ENCODE measurements around the gene CCDC158.

The CCDC158 gene

GRCh38 chr4:76271248-76271647, 149.7 kb downstream of the CCDC158 start:
- no peak for DNase-seq (ENCODE audit: low spot score in 2 of 2)
- Histone ChIP-seq H3K36me3 (replicated peaks) (no peaks in the 10 kb centered on the region), H3K27me3 (ENCODE audit: low read depth) (no peaks in the 10 kb centered on the region; the same call in 1 of the 2 replicates), H3K9me3 (no peaks in the 10 kb centered on the region), H3K4me1 (no peaks in the 10 kb centered on the region), H3K4me3 (no peak overlapping the region)
- in situ Hi-C loops (cut with MboI; ENCODE audit: low sequenced_read_pairs): no loop called here

DNA sequence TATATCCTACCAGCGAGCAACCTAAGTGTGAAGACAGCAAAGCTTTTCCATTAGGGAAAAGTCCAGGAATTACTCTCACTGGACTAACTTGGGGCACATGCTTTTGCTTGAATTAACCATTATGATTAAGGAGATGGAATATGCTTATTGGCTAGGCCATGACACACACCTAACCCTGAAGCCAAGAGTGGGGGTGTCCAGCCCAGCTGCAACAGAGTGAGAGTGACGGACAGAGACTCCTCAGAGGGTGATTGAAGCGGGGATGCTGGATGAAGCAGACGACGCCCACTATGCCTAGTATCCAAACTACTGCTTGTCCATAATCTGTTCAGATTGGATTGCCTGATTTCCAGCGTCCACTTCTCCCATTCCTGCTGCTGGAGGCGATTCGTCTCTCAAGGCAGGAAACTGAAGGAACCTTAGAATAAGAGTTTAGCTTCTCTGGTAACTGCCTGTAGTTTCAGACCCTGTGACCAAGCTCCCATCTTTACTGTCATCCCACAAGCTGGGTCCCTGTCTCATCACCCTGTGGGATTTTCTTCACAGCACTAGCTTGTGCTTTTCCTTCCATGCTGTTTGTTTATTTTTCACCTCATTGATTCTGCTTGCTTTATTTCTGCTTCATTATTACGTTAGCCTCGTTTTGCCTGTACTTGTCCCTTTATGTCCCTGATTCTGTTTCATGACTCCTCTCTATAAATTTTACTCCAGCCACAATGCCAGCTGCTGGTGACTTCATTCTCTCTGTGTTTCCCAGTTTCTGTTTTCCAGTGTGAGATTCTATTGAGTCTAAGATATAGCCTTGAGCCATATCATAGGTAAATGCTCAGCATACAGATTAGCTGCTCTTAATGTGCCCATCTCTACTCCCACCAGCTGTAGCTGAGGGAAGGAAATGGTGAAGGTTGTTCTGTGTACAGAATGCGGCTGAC, 150.4 kb downstream of the CCDC158 start:
- Histone ChIP-seq H3K4me3 (no peak overlapping the region), H3K27me3 (ENCODE audit: low read depth) (no peaks in the 10 kb centered on the region; the same call in 1 of the 2 replicates), H3K4me1 (no peaks in the 10 kb centered on the region), H3K36me3 (replicated peaks) (no peaks in the 10 kb centered on the region), H3K9me3 (no peaks in the 10 kb centered on the region)
- no peak for DNase-seq (ENCODE audit: low spot score in 2 of 2)
- in situ Hi-C loops (cut with MboI; ENCODE audit: low sequenced_read_pairs): no loop called here

GRCh38 chr4:76267811-76268210, 153.1 kb downstream of the CCDC158 start:
- no peak for DNase-seq (ENCODE audit: low spot score in 2 of 2)
- H3K36me3 ChIP-seq (replicated peaks): no peaks in the 10 kb centered on the region
- in situ Hi-C loops (cut with MboI; ENCODE audit: low sequenced_read_pairs): no loop called here
- no peaks in the 10 kb centered on the region for H3K4me1 ChIP-seq
- H3K4me3 ChIP-seq: no peak overlapping the region
- no peaks in the 10 kb centered on the region; the same call in 1 of the 2 replicates for H3K27me3 ChIP-seq (ENCODE audit: low read depth)
- no peaks in the 10 kb centered on the region for H3K9me3 ChIP-seq

- H3K36me3 ChIP-seq (replicated peaks): no peaks in the 10 kb centered on the region
- H3K27me3 ChIP-seq (ENCODE audit: low read depth): peaks cover 8% of the 10 kb centered on the region
- H3K9me3 ChIP-seq: no peaks in the 10 kb centered on the region
- in situ Hi-C loops (cut with MboI; ENCODE audit: low sequenced_read_pairs): no loop called here
- no peak overlapping the region for H3K4me3 ChIP-seq
- no peak for DNase-seq (ENCODE audit: low spot score in 2 of 2)
- no peaks in the 10 kb centered on the region for H3K4me1 ChIP-seq
Measured at GRCh38 chr4:76266627-76267026, 154.3 kb downstream of the CCDC158 start.

- no peak for DNase-seq (ENCODE audit: low spot score in 2 of 2)
- in situ Hi-C loops (cut with MboI; ENCODE audit: low sequenced_read_pairs): no loop called here
- Histone ChIP-seq H3K9me3 (no peaks in the 10 kb centered on the region), H3K36me3 (replicated peaks) (no peaks in the 10 kb centered on the region), H3K4me3 (no peak overlapping the region), H3K4me1 (no peaks in the 10 kb centered on the region), H3K27me3 (ENCODE audit: low read depth) (peaks cover 13% of the 10 kb centered on the region)
Measured at GRCh38 chr4:76265631-76266218, 155.2 kb downstream of the CCDC158 start.
